ENCODE measurements around the gene ZNG1A. TPM values are rescaled to one million over a fixed set of nuclear protein-coding genes. Genes with fewer than 3 reads are reported as not detected.
A peak's percentile ranks its signal among the peaks of the same experiment; 100 is the strongest.
"Not testable (repeated sequence)": the region's sequence is repeated elsewhere in the genome, so short reads cannot be mapped to it uniquely, and the experiment has no call there.

The ZNG1A gene
- total and polyA plus RNA-seq, 2 donors (not counting 1 experiment from before 2014, with no cell fraction given) = 17.7 to 32.3 TPM

DNA sequence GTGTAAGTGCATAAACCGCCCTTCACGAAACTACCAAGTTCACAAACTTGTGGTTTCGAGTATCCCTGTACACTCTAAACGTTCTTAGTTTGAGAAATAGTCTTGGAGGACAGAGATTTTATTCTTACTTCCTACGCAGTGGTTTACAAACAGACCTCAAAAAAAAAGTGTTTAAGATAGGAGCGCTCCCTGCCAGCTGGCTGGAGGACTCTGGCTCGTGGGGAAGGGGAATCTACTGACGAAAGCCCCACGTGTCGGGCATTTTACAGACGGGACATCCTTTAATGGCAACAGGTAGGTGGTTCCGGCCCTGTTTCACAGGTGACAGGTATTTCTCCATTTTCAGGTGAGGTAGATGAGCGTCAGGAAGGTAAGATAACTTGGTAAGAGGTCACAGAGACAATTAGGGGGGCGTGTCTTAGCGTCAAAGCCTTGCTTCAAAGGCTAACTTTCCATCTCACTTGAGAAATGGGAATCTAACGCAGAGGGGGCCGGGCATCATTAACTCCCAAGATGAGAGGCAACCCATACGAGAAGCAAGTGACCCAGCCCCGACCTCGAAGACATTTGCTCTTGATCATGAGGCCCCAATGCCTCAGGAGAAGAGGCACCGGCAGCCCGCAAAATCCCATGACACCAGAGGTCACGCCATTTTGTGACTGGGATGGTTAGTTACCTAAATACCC lies 573 bp downstream of the ZNG1A start:
- H3K27ac ChIP-seq (ENCODE audit: insufficient read depth, low read length); H3K27me3 ChIP-seq (ENCODE audit: control insufficient read depth, insufficient read depth, low read length); H3K4me1 ChIP-seq (ENCODE audit: control insufficient read depth, extremely low read depth, insufficient read depth, low read length); H3K79me2 ChIP-seq (ENCODE audit: control insufficient read depth, insufficient read depth, low read length); H3K36me3 ChIP-seq (ENCODE audit: control insufficient read depth, insufficient read depth, low read length); H3K4me2 ChIP-seq (ENCODE audit: extremely low read depth, insufficient read depth, low read length); H4K20me1 ChIP-seq (ENCODE audit: control insufficient read depth, extremely low read depth, insufficient read depth, low read length); H2AFZ ChIP-seq (ENCODE audit: low read length); H3K9me3 ChIP-seq (ENCODE audit: control insufficient read depth, insufficient read depth, low read depth, low read length): not testable (repeated sequence)
- Histone ChIP-seq H3K9ac (ENCODE audit: insufficient read depth, low read length) (peak overlapping the region; percentile 7), H3K4me3 (replicated peaks in 1 of 4; ENCODE audit: control extremely low read depth in 1 of 4, insufficient read depth in 1 of 4, low read depth in 3 of 4, low read length in 4 of 4) (peak overlapping the region in 3 of 4 experiments; percentile 21 to 52 (median 51))
- peak in 1 of 2 donors; percentile 0 for DNase-seq (ENCODE audit: low read depth in 2 of 2)

DNA sequence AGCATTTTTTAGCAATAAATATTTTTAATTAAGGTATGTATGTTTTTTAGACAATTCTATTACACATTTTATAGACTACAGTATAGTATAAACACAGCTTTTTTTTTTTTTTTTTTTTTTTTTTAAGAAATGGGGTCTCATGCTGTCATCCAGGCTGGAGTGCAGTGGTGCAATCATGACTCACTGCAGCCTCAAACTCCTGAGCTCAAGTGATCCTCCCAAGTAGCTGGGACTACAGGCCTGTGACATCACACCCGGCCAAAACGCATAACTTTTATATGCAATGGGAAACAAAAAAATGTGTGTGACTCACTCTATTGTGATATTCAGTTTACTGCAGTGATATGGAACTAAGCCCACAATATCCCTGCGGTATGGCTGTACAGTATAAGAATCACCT lies 9.1 kb downstream of the ZNG1A start:
- H3K36me3 ChIP-seq (ENCODE audit: control insufficient read depth, insufficient read depth, low read length); H3K9ac ChIP-seq (ENCODE audit: insufficient read depth, low read length); H3K4me1 ChIP-seq (ENCODE audit: control insufficient read depth, extremely low read depth, insufficient read depth, low read length); H3K79me2 ChIP-seq (ENCODE audit: control insufficient read depth, insufficient read depth, low read length); H3K9me3 ChIP-seq (ENCODE audit: control insufficient read depth, insufficient read depth, low read depth, low read length); DNase-seq (ENCODE audit: low read depth in 2 of 2); H3K27ac ChIP-seq (ENCODE audit: insufficient read depth, low read length); H3K4me3 ChIP-seq (replicated peaks in 1 of 4; ENCODE audit: control extremely low read depth in 1 of 4, insufficient read depth in 1 of 4, low read depth in 3 of 4, low read length in 4 of 4); H3K27me3 ChIP-seq (ENCODE audit: control insufficient read depth, insufficient read depth, low read length); H4K20me1 ChIP-seq (ENCODE audit: control insufficient read depth, extremely low read depth, insufficient read depth, low read length); H2AFZ ChIP-seq (ENCODE audit: low read length); H3K4me2 ChIP-seq (ENCODE audit: extremely low read depth, insufficient read depth, low read length): not testable (repeated sequence)

DNA sequence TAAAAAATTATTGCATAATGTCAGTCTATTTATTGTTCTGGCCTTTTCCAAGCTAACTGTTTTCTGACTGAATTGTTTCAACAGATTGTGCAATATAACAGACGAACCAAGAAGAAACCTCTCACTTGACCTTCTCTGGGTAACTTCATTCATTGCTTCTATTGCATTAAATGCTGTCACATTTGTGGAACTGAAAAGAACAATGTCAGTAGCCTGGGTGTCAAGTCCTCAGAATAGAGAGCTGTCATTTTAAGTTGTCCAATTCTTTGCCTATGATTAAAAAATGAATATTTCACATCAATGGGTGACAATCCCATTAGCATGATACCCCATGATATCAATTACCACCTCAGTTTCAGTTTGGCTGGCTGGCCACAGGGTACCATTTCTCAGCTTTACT lies 19.0 kb downstream of the ZNG1A start:
- H2AFZ ChIP-seq (ENCODE audit: low read length); H3K4me2 ChIP-seq (ENCODE audit: extremely low read depth, insufficient read depth, low read length); DNase-seq (ENCODE audit: low read depth in 2 of 2); H3K4me3 ChIP-seq (replicated peaks in 1 of 4; ENCODE audit: control extremely low read depth in 1 of 4, insufficient read depth in 1 of 4, low read depth in 3 of 4, low read length in 4 of 4); H4K20me1 ChIP-seq (ENCODE audit: control insufficient read depth, extremely low read depth, insufficient read depth, low read length); H3K27ac ChIP-seq (ENCODE audit: insufficient read depth, low read length); H3K9me3 ChIP-seq (ENCODE audit: control insufficient read depth, insufficient read depth, low read depth, low read length); H3K9ac ChIP-seq (ENCODE audit: insufficient read depth, low read length); H3K79me2 ChIP-seq (ENCODE audit: control insufficient read depth, insufficient read depth, low read length); H3K4me1 ChIP-seq (ENCODE audit: control insufficient read depth, extremely low read depth, insufficient read depth, low read length); H3K27me3 ChIP-seq (ENCODE audit: control insufficient read depth, insufficient read depth, low read length); H3K36me3 ChIP-seq (ENCODE audit: control insufficient read depth, insufficient read depth, low read length): not testable (repeated sequence)

DNA sequence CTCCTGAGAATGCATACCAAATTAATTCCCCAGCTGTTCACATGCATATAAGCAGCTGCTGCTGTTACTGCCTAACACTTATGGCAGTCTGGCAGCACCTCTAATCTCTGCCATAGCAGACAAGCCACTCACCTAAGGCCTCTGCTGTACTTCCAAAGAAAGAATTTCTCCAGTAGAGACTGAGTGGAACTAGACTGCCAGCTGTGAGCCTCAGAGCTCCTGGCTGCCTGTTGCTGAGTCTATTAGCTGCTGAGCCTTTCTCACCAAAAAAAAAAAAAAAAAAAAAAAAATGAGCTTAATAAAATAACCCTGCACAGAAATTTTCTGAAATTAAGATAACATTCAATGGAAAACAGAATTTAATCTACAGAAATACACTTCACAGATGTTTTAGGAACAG lies 27.7 kb downstream of the ZNG1A start:
- not testable (repeated sequence) for H3K4me3 ChIP-seq (replicated peaks in 1 of 4; ENCODE audit: control extremely low read depth in 1 of 4, insufficient read depth in 1 of 4, low read depth in 3 of 4, low read length in 4 of 4); H3K4me2 ChIP-seq (ENCODE audit: extremely low read depth, insufficient read depth, low read length); H3K79me2 ChIP-seq (ENCODE audit: control insufficient read depth, insufficient read depth, low read length); H3K27me3 ChIP-seq (ENCODE audit: control insufficient read depth, insufficient read depth, low read length); H3K27ac ChIP-seq (ENCODE audit: insufficient read depth, low read length); H3K4me1 ChIP-seq (ENCODE audit: control insufficient read depth, extremely low read depth, insufficient read depth, low read length); H3K36me3 ChIP-seq (ENCODE audit: control insufficient read depth, insufficient read depth, low read length); DNase-seq (ENCODE audit: low read depth in 2 of 2); H2AFZ ChIP-seq (ENCODE audit: low read length); H3K9ac ChIP-seq (ENCODE audit: insufficient read depth, low read length); H3K9me3 ChIP-seq (ENCODE audit: control insufficient read depth, insufficient read depth, low read depth, low read length); H4K20me1 ChIP-seq (ENCODE audit: control insufficient read depth, extremely low read depth, insufficient read depth, low read length)

DNA sequence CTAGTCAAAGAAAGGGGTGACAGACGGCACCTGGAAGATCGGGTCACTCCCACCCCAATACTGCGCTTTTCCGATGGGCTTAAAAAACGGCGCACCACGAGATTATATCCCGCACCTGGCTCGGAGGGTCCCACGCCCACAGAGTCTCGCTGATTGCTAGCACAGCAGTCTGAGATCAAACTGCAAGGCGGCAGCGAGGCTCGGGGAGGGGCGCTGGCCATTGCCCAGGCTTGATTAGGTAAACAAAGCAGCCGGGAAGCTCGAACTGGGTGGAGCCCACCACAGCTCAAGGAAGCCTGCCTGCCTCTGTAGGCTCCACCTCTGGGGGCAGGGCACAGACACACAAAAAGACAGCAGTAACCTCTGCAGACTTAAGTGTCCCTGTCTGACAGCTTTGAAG lies 39.0 kb downstream of the ZNG1A start:
- not testable (repeated sequence) for H3K79me2 ChIP-seq (ENCODE audit: control insufficient read depth, insufficient read depth, low read length); H3K27me3 ChIP-seq (ENCODE audit: control insufficient read depth, insufficient read depth, low read length); H3K9ac ChIP-seq (ENCODE audit: insufficient read depth, low read length); H3K4me3 ChIP-seq (replicated peaks in 1 of 4; ENCODE audit: control extremely low read depth in 1 of 4, insufficient read depth in 1 of 4, low read depth in 3 of 4, low read length in 4 of 4); H3K27ac ChIP-seq (ENCODE audit: insufficient read depth, low read length); H3K9me3 ChIP-seq (ENCODE audit: control insufficient read depth, insufficient read depth, low read depth, low read length); H3K4me1 ChIP-seq (ENCODE audit: control insufficient read depth, extremely low read depth, insufficient read depth, low read length); H2AFZ ChIP-seq (ENCODE audit: low read length); DNase-seq (ENCODE audit: low read depth in 2 of 2); H3K36me3 ChIP-seq (ENCODE audit: control insufficient read depth, insufficient read depth, low read length); H3K4me2 ChIP-seq (ENCODE audit: extremely low read depth, insufficient read depth, low read length); H4K20me1 ChIP-seq (ENCODE audit: control insufficient read depth, extremely low read depth, insufficient read depth, low read length)

DNA sequence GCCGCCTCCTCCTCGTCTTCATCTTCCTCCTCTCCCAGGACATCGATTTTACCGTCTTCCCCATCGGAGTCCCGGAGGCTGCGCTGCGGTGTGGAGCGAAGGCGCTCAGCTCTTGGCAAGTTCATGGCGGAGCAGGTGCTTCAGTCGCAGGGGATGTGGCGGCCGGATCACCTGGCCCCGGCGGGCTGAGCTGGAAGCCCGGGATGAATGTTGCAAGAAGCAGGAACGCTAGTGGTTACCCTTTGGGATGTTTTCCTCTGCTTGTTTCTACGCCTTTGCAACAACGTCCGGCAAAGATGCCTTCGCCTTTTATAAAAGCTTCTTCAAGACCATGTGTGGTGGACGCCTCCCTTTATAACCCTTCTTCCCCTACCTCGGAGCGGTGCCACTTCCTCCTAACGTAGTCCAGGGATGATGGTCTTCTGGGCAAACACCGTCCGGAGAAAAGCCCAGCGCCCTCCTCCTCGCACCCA lies 60.8 kb downstream of the ZNG1A start, which contains the start of gene FOXD4:
Gene FOXD4 (minus strand): TSS at position 423 of the 473 bp plus-strand sequence. CDS start 298 bp downstream, at position 125.
- not testable (repeated sequence) for H3K4me2 ChIP-seq (ENCODE audit: extremely low read depth, insufficient read depth, low read length); DNase-seq (ENCODE audit: low read depth in 2 of 2); H3K27ac ChIP-seq (ENCODE audit: insufficient read depth, low read length); H3K9me3 ChIP-seq (ENCODE audit: control insufficient read depth, insufficient read depth, low read depth, low read length); H4K20me1 ChIP-seq (ENCODE audit: control insufficient read depth, extremely low read depth, insufficient read depth, low read length); H3K4me1 ChIP-seq (ENCODE audit: control insufficient read depth, extremely low read depth, insufficient read depth, low read length); H3K4me3 ChIP-seq (replicated peaks in 1 of 4; ENCODE audit: control extremely low read depth in 1 of 4, insufficient read depth in 1 of 4, low read depth in 3 of 4, low read length in 4 of 4); H3K9ac ChIP-seq (ENCODE audit: insufficient read depth, low read length); H3K79me2 ChIP-seq (ENCODE audit: control insufficient read depth, insufficient read depth, low read length); H3K36me3 ChIP-seq (ENCODE audit: control insufficient read depth, insufficient read depth, low read length); H2AFZ ChIP-seq (ENCODE audit: low read length)
- H3K27me3 ChIP-seq (ENCODE audit: control insufficient read depth, insufficient read depth, low read length) = peaks cover 20% of the 10 kb centered on the region

Data from fibroblast of lung (primary cell).